Activated gamma-delta T cell treated with anti-CD3 and anti-CD28 coated beads, Interleukin-2, amount 50 U/mL, for 16 hours (primary cell): Measurements from ENCODE around the gene MCFD2.

Source experiments
- DNase-seq: peaks from one replicate; pipeline ENCODE4 v3.0.0-alpha.2; 2020; ENCODE audit warnings: low read depth

Gene MCFD2

GRCh38 chr2:46873604-46874068 lies 42.0 kb downstream of the MCFD2 start:
- no peak for DNase-seq

GRCh38 chr2:46872902-46873603 lies 42.6 kb downstream of the MCFD2 start:
- no peak for DNase-seq

GRCh38 chr2:46871976-46872381 lies 43.6 kb downstream of the MCFD2 start:
- DNase-seq, result no peak

GRCh38 chr2:46870051-46870839 lies 45.4 kb downstream of the MCFD2 start:
- no peak for DNase-seq

- DNase-seq, result no peak
Measured at GRCh38 chr2:46869621-46870020, 46.0 kb downstream of the MCFD2 start.

GRCh38 chr2:46866770-46867246 lies 48.8 kb downstream of the MCFD2 start:
- no peak for DNase-seq

- DNase-seq, result no peak
Measured at GRCh38 chr2:46865181-46865970, 50.2 kb downstream of the MCFD2 start.

GRCh38 chr2:46863882-46864281 lies 51.7 kb downstream of the MCFD2 start:
- no peak for DNase-seq

GRCh38 chr2:46862514-46862913 lies 53.1 kb downstream of the MCFD2 start:
- no peak for DNase-seq

GRCh38 chr2:46861916-46862315 lies 53.7 kb downstream of the MCFD2 start:
- no peak for DNase-seq

GRCh38 chr2:46859482-46859881 lies 56.1 kb downstream of the MCFD2 start:
- no peak for DNase-seq

- DNase-seq, result no peak
Measured at GRCh38 chr2:46858702-46859090, 56.9 kb downstream of the MCFD2 start.

- DNase-seq, result no peak
Measured at GRCh38 chr2:46857871-46858701, 57.5 kb downstream of the MCFD2 start.

- DNase-seq, result no peak
Measured at GRCh38 chr2:46856336-46856735, 59.3 kb downstream of the MCFD2 start.

GRCh38 chr2:46855805-46856204 lies 59.8 kb downstream of the MCFD2 start:
- DNase-seq, result no peak

- no peak for DNase-seq
Measured at GRCh38 chr2:46854260-46854659, 61.3 kb downstream of the MCFD2 start.

- DNase-seq, result no peak
Measured at GRCh38 chr2:46852598-46852997, 63.0 kb downstream of the MCFD2 start.

GRCh38 chr2:46852124-46852523 lies 63.5 kb downstream of the MCFD2 start:
- DNase-seq, result no peak
